ENCODE data around the gene DARS2.
"Not testable (repeated sequence)": the region's sequence is repeated elsewhere in the genome, so short reads cannot be mapped to it uniquely, and the experiment has no call there.

Gene DARS2

GRCh38 chr1:173862146-173862768 is 37.8 kb downstream of the DARS2 start:
- DNase-seq, result peak; percentile 27

GRCh38 chr1:173862769-173863223 is 38.3 kb downstream of the DARS2 start:
- no peak for DNase-seq

DNA sequence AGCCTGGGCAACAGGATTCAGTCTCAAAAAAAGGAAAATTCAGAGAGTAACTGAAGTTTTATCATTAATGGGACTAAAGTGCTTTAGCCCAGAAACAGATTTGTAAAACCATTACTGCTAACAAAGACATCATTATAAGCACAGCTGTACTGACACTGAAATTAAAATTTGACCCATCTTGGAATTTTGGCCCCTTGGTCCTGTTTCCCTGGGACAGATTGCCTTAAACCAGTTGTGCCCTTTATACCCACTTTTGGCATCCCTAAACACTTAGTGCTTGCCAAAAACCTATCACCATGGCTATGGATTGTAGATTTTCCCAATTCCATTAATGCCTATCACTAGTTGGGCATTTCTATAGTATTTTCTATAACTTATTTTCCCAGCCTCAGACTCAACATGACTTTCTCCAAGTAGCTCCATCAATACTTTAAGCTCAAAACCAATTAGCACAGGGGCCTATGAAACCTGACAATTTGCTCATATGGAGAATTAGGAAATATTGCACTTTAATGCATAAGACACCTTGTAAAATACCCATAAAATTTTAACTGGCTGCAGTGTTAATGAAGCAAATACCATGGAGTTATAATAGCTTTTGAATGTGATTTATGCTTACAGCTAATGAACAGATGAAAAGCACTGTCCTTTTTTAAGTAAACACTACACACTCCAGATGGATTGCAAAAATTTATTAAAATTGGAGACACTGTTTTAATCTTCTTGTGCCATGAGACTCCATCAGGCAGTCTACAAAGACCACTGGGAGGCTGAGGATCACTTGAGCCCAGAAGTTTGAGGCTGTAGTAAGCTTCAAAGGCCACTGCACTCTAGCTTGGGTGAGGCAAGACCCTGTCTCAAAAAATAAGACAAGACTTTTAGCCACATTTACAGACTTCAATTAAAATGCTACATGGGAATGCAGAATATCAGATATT is 39.0 kb downstream of the DARS2 start:
- DNase-seq, result no peak

GRCh38 chr1:173864179-173864867 is 39.9 kb downstream of the DARS2 start:
- no peak for DNase-seq

- no peak for DNase-seq
Measured at GRCh38 chr1:173865468-173866164, 41.1 kb downstream of the DARS2 start.

GRCh38 chr1:173866413-173867115 is 42.1 kb downstream of the DARS2 start:
- no peak for DNase-seq

DNA sequence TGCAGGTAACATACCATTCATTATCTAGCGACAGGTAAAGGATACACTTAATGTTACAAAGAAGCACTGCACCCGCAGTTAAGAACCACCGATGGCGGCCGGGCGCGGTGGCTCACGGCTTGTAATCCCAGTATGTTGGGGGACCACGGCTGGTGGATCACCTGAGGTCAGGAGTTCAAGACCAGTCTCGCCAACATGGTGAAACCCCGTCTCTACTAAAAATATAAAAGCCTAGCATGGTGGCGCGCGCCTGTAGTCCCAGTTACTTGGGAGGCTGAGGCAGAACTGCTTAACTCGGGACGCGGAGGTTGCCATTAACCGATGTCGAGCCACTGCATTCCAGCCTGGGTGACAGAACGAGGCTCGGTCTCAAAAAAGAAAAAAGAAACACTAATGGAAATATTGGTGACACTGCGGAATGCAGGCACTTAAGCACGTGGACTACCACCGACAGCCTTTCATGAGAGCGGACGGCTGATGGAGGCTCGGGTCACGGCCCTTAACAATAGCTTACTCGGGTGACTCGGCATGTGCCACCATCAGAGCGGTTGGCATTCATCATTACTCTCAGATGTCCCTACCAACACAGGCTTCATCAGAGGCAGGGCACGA is 42.8 kb downstream of the DARS2 start:
- peak; percentile 44 for DNase-seq

DNA sequence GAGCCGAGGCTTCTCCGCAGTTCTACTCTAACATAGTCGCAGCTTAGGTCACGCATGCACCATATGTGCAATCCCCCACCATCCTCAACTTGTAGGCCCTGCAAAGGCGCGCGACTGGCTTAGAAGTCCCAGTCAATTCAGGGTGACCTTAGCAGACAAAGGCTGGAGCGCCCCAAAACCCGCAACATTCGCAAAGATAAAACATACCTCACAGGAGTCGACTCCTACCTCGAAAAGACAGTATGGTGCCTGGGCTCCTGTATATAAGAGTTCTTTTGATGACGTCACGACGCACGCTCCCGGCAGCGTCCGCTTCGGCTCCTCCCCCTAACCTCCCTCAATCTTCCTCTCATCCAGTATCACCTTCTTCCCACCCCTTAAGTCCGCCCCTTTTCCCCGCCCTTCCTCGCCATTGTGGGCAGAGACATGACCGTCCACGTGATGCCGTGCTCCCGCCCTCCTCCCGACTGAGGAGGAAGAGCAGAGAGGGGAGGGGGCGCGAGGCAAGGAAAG is 43.3 kb downstream of the DARS2 start, which contains the start of gene GAS5:
Gene GAS5 (minus strand): TSS at position 237 of the 513 bp plus-strand sequence.
- peak; percentile 100 for DNase-seq

- peak; percentile 95 for DNase-seq
Measured at GRCh38 chr1:173868266-173869020, 44.0 kb downstream of the DARS2 start, which contains the start of gene ZBTB37. ZBTB37 (plus strand) TSS chr1:173868380; CDS start chr1:173870226, 1,846 bp downstream.

DNA sequence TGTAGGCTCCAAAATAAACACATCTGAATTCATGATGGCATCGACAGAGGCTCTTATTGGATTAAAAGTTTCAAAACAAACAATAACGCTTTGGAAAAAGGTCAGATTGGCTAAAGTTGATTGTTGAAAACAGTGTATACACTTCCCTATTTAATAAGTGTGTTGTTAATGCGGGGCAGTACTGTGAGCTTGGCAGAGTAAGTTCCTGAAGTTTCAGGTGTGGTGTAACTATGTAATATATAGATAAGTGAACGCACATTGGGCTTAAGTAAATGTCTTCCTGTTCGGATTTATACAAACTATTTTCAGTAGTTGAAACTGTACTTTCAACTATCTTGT is 44.5 kb downstream of the DARS2 start:
- DNase-seq, result no peak

- DNase-seq, result peak; percentile 36
Measured at GRCh38 chr1:173870252-173871075, 46.0 kb downstream of the DARS2 start.

DNA sequence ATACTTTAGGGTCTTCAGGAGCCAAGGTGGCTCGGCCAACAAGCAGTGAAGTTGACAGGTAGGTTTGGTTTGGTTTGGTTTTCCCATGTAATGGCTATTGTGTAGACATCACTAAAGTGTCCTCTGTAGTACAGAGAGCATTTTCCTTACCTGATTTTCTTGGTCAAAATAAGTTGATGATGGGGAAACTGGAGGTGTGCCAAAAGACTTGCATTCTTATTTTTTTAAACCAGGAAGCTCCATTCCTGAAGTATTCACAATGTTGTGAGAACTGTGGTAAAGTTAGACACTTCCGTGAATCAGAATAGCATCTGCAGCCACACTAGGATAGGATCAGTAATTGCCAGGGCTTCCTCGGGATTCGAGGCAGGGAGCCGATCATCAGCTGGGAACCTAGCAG is 46.6 kb downstream of the DARS2 start:
- no peak for DNase-seq

GRCh38 chr1:173871500-173871899 is 47.0 kb downstream of the DARS2 start:
- DNase-seq, result no peak

- DNase-seq, result no peak
Measured at GRCh38 chr1:173876732-173877131, 52.3 kb downstream of the DARS2 start.

DNA sequence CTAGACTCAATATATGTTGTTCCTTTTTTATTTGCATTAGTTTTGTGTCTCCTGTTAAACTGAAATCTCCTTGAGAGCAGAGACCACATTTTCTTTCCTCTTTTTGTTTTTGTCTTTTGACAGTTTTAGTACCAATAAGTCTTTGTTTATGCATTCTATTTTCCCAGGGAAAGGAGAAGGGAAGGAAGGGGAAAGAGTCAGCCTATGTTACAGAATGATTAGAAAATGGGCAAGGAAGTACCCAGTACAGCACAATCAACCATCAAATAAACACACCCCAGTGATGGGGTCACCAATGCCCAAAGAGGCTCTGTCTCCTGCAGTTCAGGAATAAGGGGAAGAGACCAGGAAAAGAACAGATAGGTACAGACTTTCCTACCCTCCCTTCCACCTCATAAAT is 53.8 kb downstream of the DARS2 start:
- no peak for DNase-seq

- DNase-seq, result not testable (repeated sequence)
Measured at GRCh38 chr1:173881117-173881516, 56.6 kb downstream of the DARS2 start.

DNA sequence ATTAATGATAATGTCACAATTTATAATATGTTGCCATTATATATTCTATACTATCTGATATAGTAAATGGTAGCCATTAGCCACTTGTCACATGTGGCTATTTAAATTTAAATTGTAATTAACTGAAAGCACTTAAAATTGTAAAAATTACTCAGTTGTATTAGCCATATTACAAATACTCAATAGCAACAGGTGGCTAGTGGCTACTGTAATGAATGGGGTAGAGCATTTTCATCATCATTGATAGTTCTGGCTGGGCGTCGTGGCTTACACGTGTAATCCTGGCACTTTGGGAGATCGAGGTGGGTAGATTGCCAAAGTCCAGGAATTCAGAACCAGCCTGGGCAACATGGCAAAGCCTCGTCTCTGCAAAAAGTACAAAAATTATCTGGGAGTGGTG is 60.2 kb downstream of the DARS2 start:
- DNase-seq, result no peak

DNA sequence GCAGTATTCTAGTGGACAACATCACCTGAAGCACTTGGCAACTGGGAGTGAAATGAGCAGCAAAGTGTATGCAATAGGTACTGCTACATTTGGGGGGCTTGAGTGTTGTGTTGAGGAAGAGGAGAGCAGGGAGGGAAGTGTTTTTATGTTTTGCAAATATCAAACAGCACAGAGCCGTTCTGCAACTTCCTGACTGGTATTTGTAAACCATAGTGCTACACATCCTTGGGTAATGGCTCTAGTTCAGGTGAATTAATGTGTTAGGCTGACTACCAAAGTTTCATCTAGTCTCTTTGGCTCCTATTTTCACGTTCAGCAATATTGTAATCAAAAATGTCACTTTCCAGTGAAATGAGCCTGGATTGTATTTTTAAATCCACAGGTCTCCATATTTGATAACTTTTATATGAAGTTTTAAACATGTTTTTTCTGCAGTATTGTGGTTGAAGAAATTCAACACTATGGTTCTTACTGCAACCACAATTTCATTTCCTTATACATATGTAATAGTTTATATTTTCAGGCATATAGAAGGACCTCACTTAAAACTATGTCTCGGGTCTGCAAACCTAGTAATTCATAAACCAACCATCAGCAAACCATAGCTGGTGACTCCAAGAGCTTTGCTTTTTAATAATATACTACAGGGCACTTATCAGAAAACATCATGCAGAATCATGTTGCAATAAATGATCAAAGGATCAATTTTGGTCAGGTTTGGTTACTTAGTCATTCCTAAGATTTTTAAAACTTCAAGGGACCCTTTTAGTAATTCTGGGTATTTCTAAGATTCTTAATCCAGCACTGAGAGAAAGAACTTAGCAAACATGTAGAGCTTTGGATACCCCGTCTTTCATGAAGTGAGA is 62.5 kb downstream of the DARS2 start:
- DNase-seq, result no peak

- DNase-seq, result no peak
Measured at GRCh38 chr1:173887627-173888026, 63.2 kb downstream of the DARS2 start.

Data from stimulated activated CD4-positive, alpha-beta T cell treated with anti-CD3 and anti-CD28 coated beads, Interleukin-1b, Interleukin-23, amount 100 ng/mL, for 48 hours (primary cell).